GM21367 (cell line): ENCODE data around the gene KCTD2.

ENCODE experiments used
- ATAC-seq: cut with Tn5 transposase; IDR thresholded peaks from one replicate; pipeline ENCODE4 v1.9.1; 2021; ENCODE audit not compliant: unreplicated experiment

KCTD2 gene

GRCh38 chr17:75075597-75076336 is 28.7 kb downstream of the KCTD2 start:
- no peak for ATAC-seq

GRCh38 chr17:75077072-75077495 is 30.1 kb downstream of the KCTD2 start:
- no peak for ATAC-seq

GRCh38 chr17:75077496-75078283 is 30.7 kb downstream of the KCTD2 start:
- ATAC-seq: no peak

GRCh38 chr17:75078284-75079022 is 31.4 kb downstream of the KCTD2 start:
- ATAC-seq: no peak

GRCh38 chr17:75079023-75079373 is 32.0 kb downstream of the KCTD2 start:
- no peak for ATAC-seq

GRCh38 chr17:75081611-75082540 is 34.9 kb downstream of the KCTD2 start:
- ATAC-seq: no peak

GRCh38 chr17:75082683-75083082 is 35.7 kb downstream of the KCTD2 start:
- ATAC-seq: no peak

GRCh38 chr17:75084039-75084660 is 37.1 kb downstream of the KCTD2 start:
- ATAC-seq: no peak

- no peak for ATAC-seq
Observed at GRCh38 chr17:75086496-75087181, 39.6 kb downstream of the KCTD2 start.

- ATAC-seq: no peak
Observed at GRCh38 chr17:75087182-75087557, 40.1 kb downstream of the KCTD2 start.

- ATAC-seq: no peak
Observed at GRCh38 chr17:75087558-75088453, 40.8 kb downstream of the KCTD2 start, which contains the start of gene SLC16A5. Gene SLC16A5, plus strand, starts transcription at chr17:75087954. Its CDS starts 5,683 bp downstream, at chr17:75093637.

- no peak for ATAC-seq
Observed at GRCh38 chr17:75088465-75089417, 41.7 kb downstream of the KCTD2 start.

- no peak for ATAC-seq
Observed at GRCh38 chr17:75090871-75091854, 44.1 kb downstream of the KCTD2 start.

GRCh38 chr17:75091855-75092327 is 44.9 kb downstream of the KCTD2 start:
- ATAC-seq: no peak

GRCh38 chr17:75093548-75094158 is 46.6 kb downstream of the KCTD2 start:
- ATAC-seq: no peak
